HepG2 (cell line): ENCODE results near the gene GCNT2.

Experiments used
- FOXP1 ChIP-seq, 2 experiments: fragments of 450-650 bp in 1 of 2; IDR thresholded peaks; 2 replicates each; pipeline ENCODE4 v1.6.1; 2017 to 2018; ENCODE audit warnings: antibody characterized with exemption in 1 of 2
- HDAC1 ChIP-seq: sonication (generic); formaldehyde crosslinking; IDR thresholded peaks from 2 replicates; pipeline ENCODE4 v1.5.1; 2020; ENCODE audit warnings: mild to moderate bottlenecking, missing genetic modification reagents
- MAZ ChIP-seq, 2 experiments: sonication (generic) in 1 of 2; formaldehyde crosslinking in 1 of 2; IDR thresholded peaks; 2 replicates each; pipeline versions ENCODE4 v1.5.0 to v1.6.1; 2012 to 2020; ENCODE audit warnings: low read depth in 2 of 2, mild to moderate bottlenecking in 2 of 2, borderline replicate concordance in 1 of 2, improper control_type of control experiment in 1 of 2, low read length in 1 of 2, missing genetic modification reagents in 1 of 2, moderate library complexity in 1 of 2
- NFIC ChIP-seq: IDR thresholded peaks from 2 replicates; pipeline ENCODE4 v1.6.1; 2012; ENCODE audit warnings: mild to moderate bottlenecking, low read length, inconsistent platforms
- NR3C1 ChIP-seq: sonication (generic); formaldehyde crosslinking; IDR thresholded peaks from 2 replicates; pipeline ENCODE4 v1.4.0; 2020; ENCODE audit warnings: missing genetic modification reagents
- POLR2AphosphoS5 ChIP-seq: IDR thresholded peaks from 2 replicates; pipeline ENCODE4 v1.6.1; 2012; ENCODE audit warnings: low read depth, low read length
- USF2 ChIP-seq, 2 experiments: sonication (generic) in 1 of 2; formaldehyde crosslinking in 1 of 2; IDR thresholded peaks; 2 replicates each; pipeline versions ENCODE4 v1.5.1 to v1.6.1; 2011 to 2020; ENCODE audit warnings: borderline replicate concordance in 1 of 2, low read depth in 1 of 2, low read length in 1 of 2, mild to moderate bottlenecking in 1 of 2, missing genetic modification reagents in 1 of 2, moderate library complexity in 1 of 2

GRCh38 chr6:10491463-10491862 is 29.7 kb upstream of the GCNT2 start:
- TF ChIP-seq NR3C1 (no peak), NFIC (no peak), POLR2AphosphoS5 (no peak), USF2 (IDR thresholded peaks at IDR 0.05; ENCODE audit: low read depth, low read length) (no peak), USF2 (CRISPR knock-in tag; IDR thresholded peaks at IDR 0.05; ENCODE audit: borderline replicate concordance) (no peak), MAZ (IDR thresholded peaks at IDR 0.05; ENCODE audit: borderline replicate concordance, low read depth, low read length) (no peak), MAZ (CRISPR knock-in tag; IDR thresholded peaks at IDR 0.05; ENCODE audit: low read depth) (no peak), FOXP1 (IDR thresholded peaks at IDR 0.05) (no peak), FOXP1 (CRISPR knock-in tag; IDR thresholded peaks at IDR 0.05) (no peak), HDAC1 (CRISPR knock-in tag) (no peak)
